ENCODE measurements around the gene SBK3.
A peak's percentile ranks its signal among the peaks of the same experiment; 100 is the strongest.
"Not testable (repeated sequence)": the region's sequence is repeated elsewhere in the genome, so short reads cannot be mapped to it uniquely, and the experiment has no call there.

The SBK3 gene

GRCh38 chr19:55545443-55545842, at the start of gene SBK3:
Gene SBK3 (minus strand): TSS chr19:55545543. CDS start chr19:55545543, 0 bp downstream.
- no peak for DNase-seq (ENCODE audit: low read depth in 2 of 3, low spot score in 1 of 3)

- DNase-seq (ENCODE audit: low read depth in 2 of 3, low spot score in 1 of 3) = no peak
Measured at GRCh38 chr19:55593096-55593772, 47.9 kb upstream of the SBK3 start.

GRCh38 chr19:55592391-55593090, 47.2 kb upstream of the SBK3 start:
- DNase-seq (ENCODE audit: low read depth in 2 of 3, low spot score in 1 of 3) = no peak

- no peak for DNase-seq (ENCODE audit: low read depth in 2 of 3, low spot score in 1 of 3)
Measured at GRCh38 chr19:55591555-55591954, 46.2 kb upstream of the SBK3 start.

- no peak for DNase-seq (ENCODE audit: low read depth in 2 of 3, low spot score in 1 of 3)
Measured at GRCh38 chr19:55590617-55591016, 45.3 kb upstream of the SBK3 start.

GRCh38 chr19:55590109-55590508, 44.8 kb upstream of the SBK3 start:
- DNase-seq (ENCODE audit: low read depth in 2 of 3, low spot score in 1 of 3) = no peak

GRCh38 chr19:55588738-55589137, 43.4 kb upstream of the SBK3 start:
- DNase-seq (ENCODE audit: low read depth in 2 of 3, low spot score in 1 of 3) = no peak

- DNase-seq (ENCODE audit: low read depth in 2 of 3, low spot score in 1 of 3) = peak; percentile 89 to 98 (median 90)
Measured at GRCh38 chr19:55586976-55587668, 41.8 kb upstream of the SBK3 start.

GRCh38 chr19:55585658-55586339, 40.5 kb upstream of the SBK3 start:
- DNase-seq (ENCODE audit: low read depth in 2 of 3, low spot score in 1 of 3) = peak in 1 of 3 donors; percentile 28

GRCh38 chr19:55584871-55585270, 39.5 kb upstream of the SBK3 start:
- DNase-seq (ENCODE audit: low read depth in 2 of 3, low spot score in 1 of 3) = no peak

- not testable (repeated sequence) for DNase-seq (ENCODE audit: low read depth in 2 of 3, low spot score in 1 of 3)
Measured at GRCh38 chr19:55583897-55584296, 38.6 kb upstream of the SBK3 start.

GRCh38 chr19:55582284-55582683, 36.9 kb upstream of the SBK3 start:
- not testable (repeated sequence) for DNase-seq (ENCODE audit: low read depth in 2 of 3, low spot score in 1 of 3)

GRCh38 chr19:55581823-55582223, 36.5 kb upstream of the SBK3 start:
- DNase-seq (ENCODE audit: low read depth in 2 of 3, low spot score in 1 of 3) = no peak

GRCh38 chr19:55581145-55581822, 35.9 kb upstream of the SBK3 start:
- DNase-seq (ENCODE audit: low read depth in 2 of 3, low spot score in 1 of 3) = no peak

GRCh38 chr19:55580628-55581144, 35.3 kb upstream of the SBK3 start, which contains the start of gene ZNF579:
Gene ZNF579 (minus strand): TSS chr19:55580848. CDS start chr19:55579639, 1,209 bp downstream.
- DNase-seq (ENCODE audit: low read depth in 2 of 3, low spot score in 1 of 3) = peak; percentile 74 to 87 (median 81)

- no peak for DNase-seq (ENCODE audit: low read depth in 2 of 3, low spot score in 1 of 3)
Measured at GRCh38 chr19:55579766-55580621, 34.7 kb upstream of the SBK3 start.

GRCh38 chr19:55578761-55579747, 33.7 kb upstream of the SBK3 start:
- DNase-seq (ENCODE audit: low read depth in 2 of 3, low spot score in 1 of 3) = no peak

- DNase-seq (ENCODE audit: low read depth in 2 of 3, low spot score in 1 of 3) = no peak
Measured at GRCh38 chr19:55578031-55578760, 32.9 kb upstream of the SBK3 start.

All from stimulated activated CD4-positive, alpha-beta T cell treated with anti-CD3 and anti-CD28 coated beads, Interleukin-12 subunit alpha, Interleukin-12 subunit beta, amount 100 ng/mL, for 48 hours (primary cell).